Stomach (tissue), 4 donors: Measurements from ENCODE around the gene LRTM2.

Source experiments
- CTCF ChIP-seq, 7 experiments: fragments of 450-650 bp in 4 of 7; fragments of 200-600 bp in 3 of 7; sonication (generic) in 3 of 7; IDR thresholded peaks; one replicate each; pipeline ENCODE4 v1.5.1; 2016 to 2019; ENCODE audit warnings: antibody characterized with exemption in 7 of 7, control low read depth in 2 of 7, mild to moderate bottlenecking in 1 of 7
- POLR2AphosphoS5 ChIP-seq, 3 donors: sonication (generic); formaldehyde crosslinking; IDR thresholded peaks; one replicate each; pipeline ENCODE4 v1.6.1; 2016; ENCODE audit warnings: antibody characterized with exemption in 3 of 3

GRCh38 chr12:1809591-1810190 is 10.7 kb upstream of the LRTM2 start:
- TF ChIP-seq CTCF (IDR thresholded peaks at IDR 0.05), result no peak
- TF ChIP-seq POLR2AphosphoS5 (IDR thresholded peaks at IDR 0.05), result no peak
